LNCAP (cell line): ENCODE measurements around the gene B3GAT2.

ENCODE experiments used
- TF ChIP-seq, protein P1 (sequence below): fragments of 450-650 bp; IDR thresholded peaks from 2 replicates; pipeline ENCODE4 v1.5.1; 2017; ENCODE audit warnings: mild to moderate bottlenecking

The B3GAT2 gene

DNA sequence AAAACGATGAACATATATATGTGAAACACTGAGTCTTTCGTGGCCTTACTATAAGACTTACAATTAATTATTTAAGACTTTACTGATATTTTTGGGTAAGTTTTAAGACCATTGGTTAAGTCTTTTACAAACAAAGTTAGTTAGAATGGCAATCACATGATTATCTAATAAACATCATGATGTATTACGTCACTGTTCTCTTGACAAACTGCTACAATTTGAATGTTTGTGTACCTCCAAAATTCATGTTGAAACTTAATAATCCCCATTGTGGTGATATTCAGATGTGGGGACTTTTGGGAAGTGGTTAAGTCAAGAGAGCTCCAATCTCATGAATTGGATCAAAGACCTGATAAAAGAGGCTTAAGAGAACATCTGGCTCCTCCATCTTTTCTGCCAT, 25.9 kb upstream of the B3GAT2 start:
- TF ChIP-seq, protein P1, sequence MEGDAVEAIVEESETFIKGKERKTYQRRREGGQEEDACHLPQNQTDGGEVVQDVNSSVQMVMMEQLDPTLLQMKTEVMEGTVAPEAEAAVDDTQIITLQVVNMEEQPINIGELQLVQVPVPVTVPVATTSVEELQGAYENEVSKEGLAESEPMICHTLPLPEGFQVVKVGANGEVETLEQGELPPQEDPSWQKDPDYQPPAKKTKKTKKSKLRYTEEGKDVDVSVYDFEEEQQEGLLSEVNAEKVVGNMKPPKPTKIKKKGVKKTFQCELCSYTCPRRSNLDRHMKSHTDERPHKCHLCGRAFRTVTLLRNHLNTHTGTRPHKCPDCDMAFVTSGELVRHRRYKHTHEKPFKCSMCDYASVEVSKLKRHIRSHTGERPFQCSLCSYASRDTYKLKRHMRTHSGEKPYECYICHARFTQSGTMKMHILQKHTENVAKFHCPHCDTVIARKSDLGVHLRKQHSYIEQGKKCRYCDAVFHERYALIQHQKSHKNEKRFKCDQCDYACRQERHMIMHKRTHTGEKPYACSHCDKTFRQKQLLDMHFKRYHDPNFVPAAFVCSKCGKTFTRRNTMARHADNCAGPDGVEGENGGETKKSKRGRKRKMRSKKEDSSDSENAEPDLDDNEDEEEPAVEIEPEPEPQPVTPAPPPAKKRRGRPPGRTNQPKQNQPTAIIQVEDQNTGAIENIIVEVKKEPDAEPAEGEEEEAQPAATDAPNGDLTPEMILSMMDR, result no peak

GRCh38 chr6:70980727-70981126, 23.9 kb upstream of the B3GAT2 start:
- TF ChIP-seq, protein P1, result no peak

DNA sequence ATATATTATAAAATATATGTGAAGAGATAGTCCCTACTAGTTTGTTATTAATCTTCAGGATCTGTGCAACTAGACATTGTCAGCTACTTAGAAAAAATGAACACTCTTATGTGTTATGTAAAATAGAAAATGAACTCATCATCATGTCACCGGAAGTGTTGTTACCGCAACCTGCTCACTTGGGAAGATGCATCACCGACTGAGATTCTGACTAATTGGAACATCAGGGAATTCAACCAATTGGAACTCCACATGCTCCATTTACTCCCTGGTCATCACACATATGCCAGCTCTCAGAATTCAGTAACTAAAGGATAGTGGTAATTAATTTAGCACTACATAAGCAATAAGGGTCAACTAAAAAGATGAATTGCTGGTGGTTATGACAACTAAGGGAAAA, 16.7 kb upstream of the B3GAT2 start:
- TF ChIP-seq, protein P1, result no peak

- TF ChIP-seq, protein P1, result no peak
Observed at GRCh38 chr6:70967049-70967448, 10.2 kb upstream of the B3GAT2 start.

DNA sequence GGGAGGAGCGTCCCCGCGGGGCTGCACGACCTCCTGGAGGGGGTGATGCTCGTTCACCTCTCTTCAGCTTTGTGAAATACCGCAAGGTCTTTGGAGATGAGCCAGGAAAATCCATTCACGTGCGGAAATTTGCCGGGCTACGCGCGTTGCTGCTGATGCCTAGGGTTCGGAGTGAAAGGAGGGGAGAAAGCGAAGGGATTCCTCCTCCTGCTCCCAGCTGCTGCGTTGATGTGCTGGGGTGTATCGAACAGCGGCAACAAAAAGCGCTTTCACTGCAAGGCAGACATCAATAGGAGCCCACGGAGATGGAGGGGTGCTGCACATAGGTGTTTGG, 391 bp upstream of the B3GAT2 start:
- TF ChIP-seq, protein P1, result no peak

GRCh38 chr6:70956191-70956450, 739 bp downstream of the B3GAT2 start:
- TF ChIP-seq, protein P1, result peak; percentile 50

DNA sequence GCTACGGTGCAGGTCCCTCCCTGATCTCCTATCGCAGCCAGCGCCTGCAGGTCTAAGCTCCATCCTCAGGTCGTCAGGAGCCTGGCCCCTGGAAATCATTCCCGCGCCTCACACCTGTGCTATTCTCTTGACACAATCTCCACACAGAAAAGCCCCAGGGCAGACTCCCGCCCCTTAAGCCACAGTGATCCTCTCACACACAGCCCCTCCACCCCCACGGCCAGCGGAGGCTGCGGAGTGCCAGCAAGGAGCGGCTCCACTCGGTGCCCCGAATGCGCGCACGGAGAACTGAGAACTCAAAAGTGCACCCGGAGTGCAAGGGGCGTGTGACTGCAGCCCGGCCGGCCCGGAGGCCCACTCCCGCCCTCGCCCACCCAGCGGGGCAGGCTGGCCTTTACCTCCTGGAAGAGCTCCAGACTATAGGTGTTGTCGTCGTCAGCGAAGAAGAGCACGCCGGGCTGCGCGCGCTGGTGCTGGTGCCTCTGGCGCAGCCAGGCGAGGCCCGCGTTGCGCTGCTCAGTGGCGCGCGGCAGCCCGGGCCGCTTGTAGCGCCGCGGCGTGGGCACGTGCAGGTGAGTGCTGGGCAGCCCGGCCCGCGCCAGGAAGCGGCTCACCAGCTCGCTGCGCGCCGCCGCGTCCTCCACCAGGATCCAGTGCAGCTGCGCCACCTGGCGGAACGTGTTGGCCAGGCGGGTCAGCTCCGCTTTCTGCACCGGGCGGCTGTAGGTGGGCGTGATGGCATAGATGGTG, 1.2 kb downstream of the B3GAT2 start:
- TF ChIP-seq, protein P1, result peak; percentile 88

DNA sequence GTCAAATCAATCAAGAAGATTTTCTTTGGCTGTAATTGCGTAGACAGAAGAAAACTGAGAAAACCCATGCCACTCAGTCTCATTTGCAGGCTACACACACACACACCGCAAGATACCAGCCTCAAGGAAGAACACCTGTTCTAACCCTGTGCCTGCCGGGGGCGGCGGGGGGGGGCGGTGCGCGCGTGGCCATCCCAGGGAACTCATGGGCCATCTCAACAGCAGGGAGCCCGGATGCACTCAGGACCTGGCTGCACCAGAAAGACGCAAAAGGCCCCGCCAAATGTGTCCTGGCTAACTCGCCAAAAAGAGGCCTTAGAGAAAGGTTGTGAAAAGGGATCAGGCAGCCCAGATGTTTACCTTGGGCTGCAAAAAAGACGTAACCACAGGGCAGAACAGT, 2.1 kb downstream of the B3GAT2 start:
- TF ChIP-seq, protein P1, result no peak
